SU-DHL-6 (cell line): ENCODE results near the gene SCLY.

Experiments
- H2AFZ ChIP-seq: fragments of 200-600 bp; sonication (generic); 2 replicates; pipeline ENCODE4 v1.6.1; 2014; ENCODE audit warnings: low read depth, mild to moderate bottlenecking, moderate library complexity, mixed read lengths, antibody characterized with exemption, low read length; ENCODE audit not compliant: severe bottlenecking
- H3F3A ChIP-seq: fragments of 200-600 bp; shearing (Covaris generic); 2 replicates; pipeline ENCODE4 v1.6.0; 2016; ENCODE audit warnings: antibody characterized with exemption, mild to moderate bottlenecking; ENCODE audit not compliant: insufficient read depth
- H3K27ac ChIP-seq: fragments of 200-600 bp; sonication (generic); 2 replicates; pipeline ENCODE4 v1.5.1; 2016; ENCODE audit warnings: low read depth, mild to moderate bottlenecking, low read length, moderate library complexity, mixed read lengths
- H3K27me3 ChIP-seq: fragments of 200-600 bp; sonication (generic), shearing (Covaris generic); 2 replicates; pipeline ENCODE4 v1.6.0; 2014; ENCODE audit warnings: mild to moderate bottlenecking, low read length
- H3K36me3 ChIP-seq: fragments of 200-600 bp; sonication (generic); 2 replicates; pipeline ENCODE4 v1.6.1; 2014; ENCODE audit warnings: mild to moderate bottlenecking, low read length, mixed read lengths
- H3K4me2 ChIP-seq: fragments of 300-600, 200-600 bp; shearing (Covaris generic), sonication (generic); 2 replicates; pipeline ENCODE4 v1.6.0; 2014; ENCODE audit warnings: low read length, low read depth, mild to moderate bottlenecking; ENCODE audit not compliant: poor library complexity, severe bottlenecking
- H3K4me3 ChIP-seq: fragments of 200-600 bp; sonication (generic); 2 replicates; pipeline ENCODE4 v1.5.1; 2014; ENCODE audit warnings: antibody characterized with exemption, low read length, mild to moderate bottlenecking, mixed read lengths; ENCODE audit not compliant: insufficient read depth, poor library complexity, severe bottlenecking
- H3K79me2 ChIP-seq: fragments of 200-600 bp; sonication (generic); 2 replicates; pipeline ENCODE4 v1.6.1; 2014; ENCODE audit warnings: mild to moderate bottlenecking, low read length, moderate library complexity; ENCODE audit not compliant: insufficient read depth
- H3K9ac ChIP-seq: fragments of 200-600 bp; sonication (generic); 2 replicates; pipeline ENCODE4 v1.7.0; 2014; ENCODE audit warnings: mild to moderate bottlenecking, low read length
- H3K9me2 ChIP-seq: fragments of 200-600 bp; sonication (generic); replicated peaks from 2 replicates; pipeline ENCODE4 v1.6.1; 2014; ENCODE audit warnings: low read length; ENCODE audit not compliant: insufficient read depth
- H3K9me3 ChIP-seq: fragments of 200-600 bp; sonication (generic); 2 replicates; pipeline ENCODE4 v1.6.1; 2014; ENCODE audit warnings: low read length, mixed read lengths; ENCODE audit not compliant: insufficient read depth
- H4K20me1 ChIP-seq: fragments of 200-600 bp; sonication (generic); 2 replicates; pipeline ENCODE4 v1.6.1; 2014; ENCODE audit warnings: low read depth, mild to moderate bottlenecking, antibody characterized with exemption, low read length, moderate library complexity, mixed read lengths
- CTCF ChIP-seq: fragments of 200-600 bp; sonication (generic); IDR thresholded peaks from one replicate; pipeline ENCODE4 v1.5.1; 2017; ENCODE audit warnings: antibody characterized with exemption, mild to moderate bottlenecking, low read length, moderate library complexity; ENCODE audit not compliant: insufficient read depth, poor library complexity, severe bottlenecking
- EZH2phosphoT487 ChIP-seq: fragments of 200-600 bp; sonication (generic), shearing (Covaris generic); conservative IDR thresholded peaks from 2 replicates; pipeline ENCODE4 v1.6.1; 2018; ENCODE audit warnings: mild to moderate bottlenecking, antibody characterized with exemption, low read length, moderate library complexity, mixed read lengths

Gene SCLY

GRCh38 chr2:238145851-238146250 lies 85.0 kb downstream of the SCLY start:
- Histone ChIP-seq H3K9ac (no peak overlapping the region), H3K9me2 (no peaks in the 10 kb centered on the region), H3K27me3 (no peaks in the 10 kb centered on the region), H3K9me3 (no peaks in the 10 kb centered on the region), H2AFZ (no peak overlapping the region), H3K4me2 (no peak overlapping the region), H3K4me3 (no peak overlapping the region), H3F3A (no peaks in the 10 kb centered on the region), H4K20me1 (no peaks in the 10 kb centered on the region), H3K27ac (no peak overlapping the region), H3K79me2 (no peaks in the 10 kb centered on the region), H3K36me3 (no peaks in the 10 kb centered on the region)
- no peak for TF ChIP-seq EZH2phosphoT487
- TF ChIP-seq CTCF: no peak

GRCh38 chr2:238146884-238147544 lies 86.2 kb downstream of the SCLY start:
- H3K9me3 ChIP-seq: no peaks in the 10 kb centered on the region
- no peak overlapping the region for H3K27ac ChIP-seq
- H3K36me3 ChIP-seq: no peaks in the 10 kb centered on the region
- no peak overlapping the region for H3K4me2 ChIP-seq
- no peaks in the 10 kb centered on the region for H4K20me1 ChIP-seq
- H3K9ac ChIP-seq: no peak overlapping the region
- TF ChIP-seq EZH2phosphoT487 (no peak), CTCF (no peak)
- H3K79me2 ChIP-seq: no peaks in the 10 kb centered on the region
- H3F3A ChIP-seq: no peaks in the 10 kb centered on the region
- H3K4me3 ChIP-seq: no peak overlapping the region
- H2AFZ ChIP-seq: no peak overlapping the region
- H3K9me2 ChIP-seq: no peaks in the 10 kb centered on the region
- H3K27me3 ChIP-seq: no peaks in the 10 kb centered on the region

- H4K20me1 ChIP-seq: no peaks in the 10 kb centered on the region
- TF ChIP-seq EZH2phosphoT487: no peak
- no peak for TF ChIP-seq CTCF
- no peak overlapping the region for H2AFZ ChIP-seq
- no peaks in the 10 kb centered on the region for H3K36me3 ChIP-seq
- no peak overlapping the region for H3K4me3 ChIP-seq
- H3K27me3 ChIP-seq: no peaks in the 10 kb centered on the region
- H3F3A ChIP-seq: no peaks in the 10 kb centered on the region
- H3K9ac ChIP-seq: no peak overlapping the region
- H3K9me2 ChIP-seq: no peaks in the 10 kb centered on the region
- no peaks in the 10 kb centered on the region for H3K9me3 ChIP-seq
- no peaks in the 10 kb centered on the region for H3K79me2 ChIP-seq
- no peak overlapping the region for H3K27ac ChIP-seq
- H3K4me2 ChIP-seq: no peak overlapping the region
These were observed 88.2 kb downstream of the SCLY start for GRCh38 chr2:238148981-238149380.
